DOHH2 (cell line): ENCODE measurements around the gene PTBP1.

Experiments
- H3F3A ChIP-seq: fragments of 200-600 bp; sonication (generic), shearing (Covaris generic); 2 replicates; pipeline ENCODE4 v1.6.0; 2016; ENCODE audit warnings: antibody characterized with exemption, mild to moderate bottlenecking; ENCODE audit not compliant: control insufficient read depth, insufficient read depth
- H3K27ac ChIP-seq: fragments of 200-600 bp; sonication (generic); 2 replicates; pipeline ENCODE4 v1.5.1; 2014; ENCODE audit warnings: low read depth, mild to moderate bottlenecking, low read length, moderate library complexity
- H3K27me3 ChIP-seq: fragments of 200-600 bp; sonication (generic); 2 replicates; pipeline ENCODE4 v1.6.1; 2014; ENCODE audit warnings: mild to moderate bottlenecking, low read length, mixed read lengths; ENCODE audit not compliant: control insufficient read depth
- H3K36me3 ChIP-seq: fragments of 200-600 bp; sonication (generic); 2 replicates; pipeline ENCODE4 v1.6.1; 2014; ENCODE audit warnings: mild to moderate bottlenecking, low read length, moderate library complexity, mixed read lengths; ENCODE audit not compliant: control insufficient read depth
- H3K4me1 ChIP-seq: fragments of 200-600 bp; sonication (generic); 2 replicates; pipeline ENCODE4 v1.6.1; 2014; ENCODE audit warnings: mild to moderate bottlenecking, low read length, mixed read lengths; ENCODE audit not compliant: control insufficient read depth
- H3K4me2 ChIP-seq: fragments of 200-600 bp; sonication (generic); 2 replicates; pipeline ENCODE4 v1.6.0; 2014; ENCODE audit warnings: mild to moderate bottlenecking, low read length, moderate library complexity
- H3K4me3 ChIP-seq: fragments of 200-600 bp; sonication (generic); 2 replicates; pipeline ENCODE4 v1.5.1; 2014; ENCODE audit warnings: mild to moderate bottlenecking, low read length, mixed read lengths
- H3K79me2 ChIP-seq: fragments of 200-600 bp; sonication (generic); 2 replicates; pipeline ENCODE4 v1.6.1; 2014; ENCODE audit warnings: mild to moderate bottlenecking, low read length, mixed read lengths; ENCODE audit not compliant: control insufficient read depth
- H3K9me2 ChIP-seq: fragments of 200-600 bp; sonication (generic); replicated peaks from 2 replicates; pipeline ENCODE4 v1.6.1; 2014; ENCODE audit warnings: mild to moderate bottlenecking, low read length, mixed read lengths; ENCODE audit not compliant: control insufficient read depth
- H3K9me3 ChIP-seq: fragments of 200-600 bp; sonication (generic); 2 replicates; pipeline ENCODE4 v1.6.1; 2014; ENCODE audit warnings: antibody characterized with exemption, low read length, mixed read lengths; ENCODE audit not compliant: control insufficient read depth, insufficient read depth
- H4K20me1 ChIP-seq: fragments of 200-600 bp; sonication (generic); 2 replicates; pipeline ENCODE4 v1.6.0; 2014; ENCODE audit warnings: low read depth, mild to moderate bottlenecking, antibody characterized with exemption, low read length, moderate library complexity; ENCODE audit not compliant: control insufficient read depth, insufficient read depth
- CTCF ChIP-seq: fragments of 200-600 bp; sonication (generic); IDR thresholded peaks from one replicate; pipeline ENCODE4 v1.5.1; 2014; ENCODE audit warnings: antibody characterized with exemption, mild to moderate bottlenecking, low read depth, low read length; ENCODE audit not compliant: poor library complexity, severe bottlenecking
- EZH2phosphoT487 ChIP-seq: fragments of 200-600 bp; sonication (generic); IDR thresholded peaks from 2 replicates; pipeline ENCODE4 v1.6.1; 2017; ENCODE audit warnings: borderline replicate concordance, mild to moderate bottlenecking, antibody characterized with exemption, low read length, moderate library complexity, mixed read lengths

Gene PTBP1

GRCh38 chr19:807627-808422 lies 10.6 kb downstream of the PTBP1 start:
- Histone ChIP-seq H3K4me2 (no peak overlapping the region), H3F3A (peaks cover 12% of the 10 kb centered on the region), H3K27me3 (no peaks in the 10 kb centered on the region), H4K20me1 (peaks cover 24% of the 10 kb centered on the region), H3K27ac (no peak overlapping the region), H3K4me3 (no peak overlapping the region), H3K79me2 (peaks cover 51% of the 10 kb centered on the region), H3K9me2 (no peaks in the 10 kb centered on the region), H3K4me1 (no peaks in the 10 kb centered on the region), H3K36me3 (peaks cover 92% of the 10 kb centered on the region), H3K9me3 (no peaks in the 10 kb centered on the region)
- TF ChIP-seq CTCF, result no peak
- TF ChIP-seq EZH2phosphoT487, result no peak

- no peak overlapping the region for H3K27ac ChIP-seq
- no peak overlapping the region for H3K4me2 ChIP-seq
- TF ChIP-seq EZH2phosphoT487, result no peak
- TF ChIP-seq CTCF, result no peak
- no peak overlapping the region for H3K4me3 ChIP-seq
- peaks cover 45% of the 10 kb centered on the region for H3K79me2 ChIP-seq
- peaks cover 89% of the 10 kb centered on the region for H3K36me3 ChIP-seq
- no peaks in the 10 kb centered on the region for H3K4me1 ChIP-seq
- no peaks in the 10 kb centered on the region for H3K9me3 ChIP-seq
- H3K9me2 ChIP-seq, result no peaks in the 10 kb centered on the region
- H3K27me3 ChIP-seq, result no peaks in the 10 kb centered on the region
- H4K20me1 ChIP-seq, result peaks cover 18% of the 10 kb centered on the region
- H3F3A ChIP-seq, result peaks cover 12% of the 10 kb centered on the region
Observed at GRCh38 chr19:808423-808775, 11.1 kb downstream of the PTBP1 start.

GRCh38 chr19:810077-810855 lies 13.0 kb downstream of the PTBP1 start:
- Histone ChIP-seq H3K9me2 (no peaks in the 10 kb centered on the region), H4K20me1 (peaks cover 13% of the 10 kb centered on the region), H3K4me2 (no peak overlapping the region), H3K79me2 (peaks cover 27% of the 10 kb centered on the region), H3K4me3 (no peak overlapping the region), H3F3A (peaks cover 12% of the 10 kb centered on the region), H3K27me3 (no peaks in the 10 kb centered on the region), H3K27ac (no peak overlapping the region), H3K9me3 (no peaks in the 10 kb centered on the region), H3K36me3 (peaks cover 87% of the 10 kb centered on the region), H3K4me1 (no peaks in the 10 kb centered on the region)
- TF ChIP-seq CTCF (no peak), EZH2phosphoT487 (no peak)
